WTC11 (cell line): ENCODE results near the gene PCIF1. TPM values are rescaled to one million over a fixed set of nuclear protein-coding genes. Genes with fewer than 3 reads are reported as not detected.

Source experiments
- ATAC-seq: fragments of 200-7000 bp; cut with Tn5 transposase; 2 replicates; pipeline ENCODE4 v1.10.0; 2021; ENCODE audit warnings: mild to moderate bottlenecking, moderate library complexity
- CTCF ChIA-PET: fragments of 300-600 bp; sonication (Branson Sonifier 250); formaldehyde crosslinking; loops from one replicate; lab custom pipeline; 2021; ENCODE audit warnings: antibody characterized with exemption; lab: Charles Lee
- POLR2A ChIA-PET: fragments of 350-600 bp; sonication (Branson Sonifier 250); formaldehyde crosslinking; loops from one replicate; lab custom pipeline; 2021; ENCODE audit warnings: antibody characterized with exemption; lab: Charles Lee
- DNase-seq: peaks from one replicate; pipeline ENCODE4 v3.0.0; 2021; ENCODE audit warnings: low spot score
- H3K27ac Mint-ChIP-seq: 2 replicates; pipeline ENCODE4 v1.8.0; 2021; ENCODE audit warnings: mixed read lengths
- H3K27me3 Mint-ChIP-seq: 2 replicates; pipeline ENCODE4 v1.8.0; 2021; ENCODE audit warnings: low read depth, mild to moderate bottlenecking, moderate library complexity, mixed read lengths
- H3K36me3 Mint-ChIP-seq: 2 replicates; pipeline ENCODE4 v1.8.0; 2021; ENCODE audit warnings: mixed read lengths
- H3K4me1 Mint-ChIP-seq: 2 replicates; pipeline ENCODE4 v1.8.0; 2022; ENCODE audit warnings: mixed read lengths
- H3K4me3 Mint-ChIP-seq: 2 replicates; pipeline ENCODE4 v1.8.0; 2021; ENCODE audit warnings: mild to moderate bottlenecking, moderate library complexity, mixed read lengths
- H3K9me3 Mint-ChIP-seq: 2 replicates; pipeline ENCODE4 v1.8.0; 2021; ENCODE audit warnings: mixed read lengths
- ATF1 ChIP-seq: sonication (generic); formaldehyde crosslinking; IDR thresholded peaks from 2 replicates; pipeline ENCODE4 v1.8.1; 2023; ENCODE audit warnings: mild to moderate bottlenecking, moderate library complexity, missing genetic modification reagents
- EMX1 ChIP-seq: fragments of 250-450 bp; sonication (Bioruptor Pico); IDR thresholded peaks from 2 replicates; pipeline ENCODE4 v1.8.0; 2021; ENCODE audit warnings: mild to moderate bottlenecking
- JAZF1 ChIP-seq: fragments of 250-450 bp; sonication (Bioruptor Pico); IDR thresholded peaks from 2 replicates; pipeline ENCODE4 v1.9.0; 2021; ENCODE audit warnings: moderate library complexity, mild to moderate bottlenecking, inconsistent platforms
- KAT7 ChIP-seq: sonication (generic); formaldehyde crosslinking; IDR thresholded peaks from 2 replicates; pipeline ENCODE4 v1.8.1; 2023; ENCODE audit warnings: missing genetic modification reagents, mild to moderate bottlenecking, borderline replicate concordance
- TEAD1 ChIP-seq: sonication (generic); formaldehyde crosslinking; IDR thresholded peaks from 2 replicates; pipeline ENCODE4 v1.8.0; 2022; ENCODE audit warnings: mild to moderate bottlenecking, missing genetic modification reagents
- ZNF121 ChIP-seq: sonication (generic); formaldehyde crosslinking; IDR thresholded peaks from 2 replicates; pipeline ENCODE4 v1.8.0; 2023; ENCODE audit warnings: missing genetic modification reagents
- total RNA-seq: library from RNA; stranded (reverse); gene quantifications from 3 replicates; pipeline ENCODE4 v1.2.3, GENCODE V29; 2021
- TF ChIP-seq, protein P1 (sequence below): sonication (generic); formaldehyde crosslinking; conservative IDR thresholded peaks from 2 replicates; pipeline ENCODE4 v1.8.1; 2022; ENCODE audit warnings: mild to moderate bottlenecking, missing genetic modification reagents
- TF ChIP-seq, protein P2 (sequence below): fragments of 200-600 bp; IDR thresholded peaks from 2 replicates; pipeline ENCODE4 v1.8.0; 2022; ENCODE audit warnings: antibody characterized with exemption
- TF ChIP-seq, protein P3 (sequence below): sonication (generic); formaldehyde crosslinking; IDR thresholded peaks from 2 replicates; pipeline ENCODE4 v1.8.0; 2022; ENCODE audit warnings: mild to moderate bottlenecking, missing genetic modification reagents
- TF ChIP-seq, protein P4 (sequence below): fragments of 250-450 bp; sonication (Bioruptor Pico); IDR thresholded peaks from 2 replicates; pipeline ENCODE4 v2.1.2; 2022; ENCODE audit warnings: mild to moderate bottlenecking, moderate library complexity
- TF ChIP-seq, protein P5 (sequence below): fragments of 250-450 bp; sonication (Bioruptor Pico); conservative IDR thresholded peaks from 2 replicates; pipeline ENCODE4 v1.9.0; 2021; ENCODE audit warnings: mild to moderate bottlenecking
- TF ChIP-seq, protein P6 (sequence below): sonication (generic); formaldehyde crosslinking; IDR thresholded peaks from 2 replicates; pipeline ENCODE4 v1.8.1; 2023; ENCODE audit warnings: mild to moderate bottlenecking, missing genetic modification reagents, moderate library complexity

The PCIF1 gene
- total RNA-seq, 1 experiment from 2014 or later = 42.2 TPM

DNA sequence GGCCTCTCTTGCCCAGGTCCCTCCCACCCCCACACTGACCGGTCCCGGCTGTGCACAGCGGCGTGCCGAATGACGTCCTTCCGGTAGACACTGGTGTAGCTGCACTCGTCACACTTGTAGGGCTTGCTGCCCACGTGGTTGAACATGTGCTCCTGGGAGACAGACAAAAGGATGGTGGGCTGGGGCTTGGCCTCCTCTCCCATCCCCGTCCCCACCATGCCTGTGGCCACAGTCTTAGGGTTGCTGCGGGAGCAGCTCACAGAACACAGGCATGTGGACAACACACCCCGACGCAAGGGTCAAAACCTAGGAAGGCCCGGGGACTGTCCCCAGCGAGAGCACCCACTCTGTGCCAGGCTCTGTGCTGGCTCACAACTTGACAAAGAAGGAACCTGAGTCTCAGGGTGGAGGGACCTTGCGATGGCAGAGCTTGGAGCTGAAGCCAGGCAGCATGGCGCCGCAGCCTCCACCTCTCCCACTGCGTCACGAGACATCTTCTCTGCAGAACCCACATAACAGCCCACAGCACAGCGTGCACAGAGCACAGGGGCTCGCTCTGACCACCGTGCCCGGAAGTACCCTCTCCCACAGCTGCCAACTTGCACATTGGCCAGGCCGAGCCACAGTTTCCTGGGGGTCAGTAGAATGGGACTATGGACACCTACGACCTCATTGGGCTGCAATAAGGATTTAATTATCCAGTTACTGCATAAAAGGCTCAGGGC lies 27.7 kb downstream of the PCIF1 start:
- POLR2A ChIA-PET = no interaction called here
- no peaks in the 10 kb centered on the region for H3K4me1 Mint-ChIP-seq
- no peaks in the 10 kb centered on the region for H3K9me3 Mint-ChIP-seq
- DNase-seq = no peak
- H3K4me3 Mint-ChIP-seq = no peak overlapping the region
- no peak overlapping the region for H3K27ac Mint-ChIP-seq
- no peaks in the 10 kb centered on the region for H3K27me3 Mint-ChIP-seq
- CTCF ChIA-PET = interaction anchor here (0.6 to 3.4 kb wide), 8 partner anchors 29 to 164 kb away, joined by 3 to 27 read pairs (median 4); partner anchors contain the start of genes CTSA and NEURL2
- TF ChIP-seq KAT7 (CRISPR knock-in tag) = no peak
- TF ChIP-seq, protein P1, sequence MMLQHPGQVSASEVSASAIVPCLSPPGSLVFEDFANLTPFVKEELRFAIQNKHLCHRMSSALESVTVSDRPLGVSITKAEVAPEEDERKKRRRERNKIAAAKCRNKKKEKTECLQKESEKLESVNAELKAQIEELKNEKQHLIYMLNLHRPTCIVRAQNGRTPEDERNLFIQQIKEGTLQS (CRISPR knock-in tag) = 0 out of 2 replicates have a peak, but pooled peaks have one; percentile 35
- ATAC-seq = no peak
- peaks cover 43% of the 10 kb centered on the region for H3K36me3 Mint-ChIP-seq

DNA sequence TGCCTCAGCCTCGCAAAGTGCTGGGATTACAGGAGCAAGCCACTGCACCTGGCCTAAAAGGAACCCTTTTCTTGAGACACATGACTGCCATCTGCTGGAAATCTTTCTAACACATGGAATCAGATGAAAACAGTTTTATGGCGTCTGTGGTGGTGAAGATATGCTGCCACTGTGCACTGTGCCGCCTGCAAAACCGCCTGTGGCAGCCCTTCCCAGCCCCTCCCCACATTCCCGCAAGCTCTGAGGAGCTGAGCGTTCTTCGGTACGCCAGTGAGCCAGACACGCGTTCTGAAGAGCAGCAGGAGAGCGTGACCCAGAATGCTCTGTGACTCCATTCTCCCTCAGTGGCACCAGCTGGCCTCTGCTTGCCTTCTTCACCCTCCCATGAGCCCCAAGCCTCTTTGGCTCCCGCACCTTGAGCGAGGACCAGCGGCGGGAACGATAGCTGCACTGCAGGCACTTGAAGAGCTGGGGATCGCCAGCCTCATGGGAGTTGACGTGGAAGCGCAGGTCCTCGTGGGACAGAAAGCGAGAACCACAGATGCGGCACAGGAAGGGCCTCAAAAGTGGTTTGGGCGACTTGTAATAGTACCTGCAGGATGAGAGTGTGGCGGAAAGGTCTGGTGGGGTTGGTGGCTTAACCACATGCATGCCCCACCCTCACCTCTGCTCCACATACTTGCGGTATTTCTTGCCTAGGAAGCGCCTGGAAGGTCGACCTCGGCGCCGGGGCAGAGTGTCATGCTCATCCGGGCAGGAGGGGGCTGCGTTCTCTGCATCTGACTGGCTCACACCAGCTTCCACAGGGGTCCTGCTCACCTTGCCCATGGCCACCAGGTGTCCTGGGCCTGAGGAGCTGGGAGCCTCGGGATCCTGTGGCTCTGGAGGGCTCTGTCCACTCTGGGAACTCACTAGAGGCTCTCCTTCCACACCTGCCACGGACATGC lies 28.8 kb downstream of the PCIF1 start:
- no peak for TF ChIP-seq ZNF121 (CRISPR knock-in tag)
- TF ChIP-seq, protein P2, sequence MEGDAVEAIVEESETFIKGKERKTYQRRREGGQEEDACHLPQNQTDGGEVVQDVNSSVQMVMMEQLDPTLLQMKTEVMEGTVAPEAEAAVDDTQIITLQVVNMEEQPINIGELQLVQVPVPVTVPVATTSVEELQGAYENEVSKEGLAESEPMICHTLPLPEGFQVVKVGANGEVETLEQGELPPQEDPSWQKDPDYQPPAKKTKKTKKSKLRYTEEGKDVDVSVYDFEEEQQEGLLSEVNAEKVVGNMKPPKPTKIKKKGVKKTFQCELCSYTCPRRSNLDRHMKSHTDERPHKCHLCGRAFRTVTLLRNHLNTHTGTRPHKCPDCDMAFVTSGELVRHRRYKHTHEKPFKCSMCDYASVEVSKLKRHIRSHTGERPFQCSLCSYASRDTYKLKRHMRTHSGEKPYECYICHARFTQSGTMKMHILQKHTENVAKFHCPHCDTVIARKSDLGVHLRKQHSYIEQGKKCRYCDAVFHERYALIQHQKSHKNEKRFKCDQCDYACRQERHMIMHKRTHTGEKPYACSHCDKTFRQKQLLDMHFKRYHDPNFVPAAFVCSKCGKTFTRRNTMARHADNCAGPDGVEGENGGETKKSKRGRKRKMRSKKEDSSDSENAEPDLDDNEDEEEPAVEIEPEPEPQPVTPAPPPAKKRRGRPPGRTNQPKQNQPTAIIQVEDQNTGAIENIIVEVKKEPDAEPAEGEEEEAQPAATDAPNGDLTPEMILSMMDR = 0 out of 2 replicates have a peak, but pooled peaks have one; percentile 21
- no peak for TF ChIP-seq JAZF1
- no peak overlapping the region for H3K4me3 Mint-ChIP-seq
- no peak for DNase-seq
- no peaks in the 10 kb centered on the region for H3K9me3 Mint-ChIP-seq
- ChIA-PET POLR2A (interaction anchor here (0.6 kb wide), 1 partner anchor 79 kb away, joined by 4 read pairs; no protein-coding TSS in a partner anchor), CTCF (interaction anchor here (0.6 to 3.4 kb wide), 10 partner anchors 8 to 163 kb away, joined by 3 to 27 read pairs (median 4); partner anchors contain the start of genes CTSA and NEURL2)
- peaks cover 47% of the 10 kb centered on the region for H3K36me3 Mint-ChIP-seq
- H3K27me3 Mint-ChIP-seq = no peaks in the 10 kb centered on the region
- H3K4me1 Mint-ChIP-seq = no peaks in the 10 kb centered on the region
- peak overlapping the region; percentile 52; the same call in 1 of the 2 replicates for H3K27ac Mint-ChIP-seq
- ATAC-seq = peak; percentile 73

DNA sequence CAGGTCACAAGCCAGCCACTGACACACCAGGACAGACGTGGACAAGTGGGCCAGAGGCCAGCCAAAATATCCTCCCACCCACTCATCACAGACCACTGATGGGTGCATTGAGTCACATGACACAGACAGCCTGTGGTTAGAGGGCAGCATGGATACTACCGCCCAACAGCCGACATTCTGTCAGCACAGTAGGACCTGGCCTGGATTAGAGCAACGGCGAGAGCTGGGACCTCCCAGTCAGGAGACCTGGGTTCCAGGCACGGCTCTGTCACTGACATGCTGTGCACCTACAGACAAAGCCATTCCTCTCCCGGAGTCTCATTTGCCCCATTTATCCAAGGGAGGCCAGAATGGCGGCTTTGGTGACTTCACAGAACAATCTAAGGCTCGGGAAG lies 29.5 kb downstream of the PCIF1 start:
- Mint-ChIP-seq H3K27me3 (no peaks in the 10 kb centered on the region), H3K36me3 (peaks cover 40% of the 10 kb centered on the region), H3K4me1 (no peaks in the 10 kb centered on the region), H3K4me3 (no peak overlapping the region), H3K9me3 (no peaks in the 10 kb centered on the region), H3K27ac (no peak overlapping the region)
- ChIA-PET POLR2A (no interaction called here), CTCF (interaction anchor here (0.6 to 3.4 kb wide), 7 partner anchors 22 to 140 kb away, joined by 3 to 27 read pairs (median 5); partner anchors contain the start of genes CTSA and NEURL2)
- TF ChIP-seq, protein P3, sequence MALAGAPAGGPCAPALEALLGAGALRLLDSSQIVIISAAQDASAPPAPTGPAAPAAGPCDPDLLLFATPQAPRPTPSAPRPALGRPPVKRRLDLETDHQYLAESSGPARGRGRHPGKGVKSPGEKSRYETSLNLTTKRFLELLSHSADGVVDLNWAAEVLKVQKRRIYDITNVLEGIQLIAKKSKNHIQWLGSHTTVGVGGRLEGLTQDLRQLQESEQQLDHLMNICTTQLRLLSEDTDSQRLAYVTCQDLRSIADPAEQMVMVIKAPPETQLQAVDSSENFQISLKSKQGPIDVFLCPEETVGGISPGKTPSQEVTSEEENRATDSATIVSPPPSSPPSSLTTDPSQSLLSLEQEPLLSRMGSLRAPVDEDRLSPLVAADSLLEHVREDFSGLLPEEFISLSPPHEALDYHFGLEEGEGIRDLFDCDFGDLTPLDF = no peak
- TF ChIP-seq, protein P1 (CRISPR knock-in tag) = no peak
- DNase-seq = no peak
- no peak for ATAC-seq

DNA sequence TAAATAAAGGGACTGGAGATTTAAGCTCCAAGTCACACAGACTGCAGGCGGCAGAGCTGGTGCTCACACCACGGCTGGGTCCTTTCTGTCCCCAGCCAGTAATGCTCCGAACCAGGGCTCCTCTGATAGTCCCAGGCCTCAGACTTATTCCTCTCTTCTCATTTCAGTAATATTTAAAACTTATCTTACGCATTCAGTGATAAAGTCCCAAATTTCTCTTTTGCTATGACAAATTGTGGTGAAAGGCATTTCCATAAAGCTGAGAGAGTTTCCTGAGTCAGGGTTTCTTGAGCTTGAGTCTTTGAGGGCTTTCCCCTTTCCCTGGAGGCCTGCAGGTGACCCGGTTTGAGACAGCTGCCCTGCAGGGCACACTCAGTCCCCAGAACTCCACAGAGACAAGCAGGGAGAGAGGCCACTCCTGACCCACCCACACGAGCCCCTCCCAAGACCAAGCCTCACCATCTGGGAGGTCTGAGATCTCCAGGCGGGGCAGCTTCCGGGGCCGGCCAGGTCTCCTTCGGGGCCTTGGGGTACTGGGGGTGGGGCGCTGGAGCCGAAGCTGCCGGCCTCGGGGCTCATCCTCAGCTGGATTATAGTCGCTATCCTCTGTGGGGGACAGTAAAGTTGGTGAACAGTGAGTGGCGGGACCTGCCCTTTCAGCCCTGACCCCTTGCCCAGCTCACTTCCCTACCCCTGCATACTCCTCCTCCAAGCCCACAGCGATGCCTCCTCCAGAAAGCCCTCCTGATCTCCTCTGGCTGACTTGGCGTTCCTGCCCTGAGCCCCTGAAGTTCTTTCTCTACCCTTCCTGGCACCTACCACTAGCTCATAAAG lies 30.9 kb downstream of the PCIF1 start:
- no peak for DNase-seq
- Mint-ChIP-seq H3K4me1 (peaks cover 6% of the 10 kb centered on the region), H3K36me3 (peaks cover 26% of the 10 kb centered on the region), H3K27ac (no peak overlapping the region), H3K27me3 (no peaks in the 10 kb centered on the region), H3K9me3 (no peaks in the 10 kb centered on the region), H3K4me3 (no peak overlapping the region)
- POLR2A ChIA-PET = no interaction called here
- CTCF ChIA-PET = interaction anchor here (0.8 to 1.5 kb wide), 4 partner anchors 22 to 166 kb away, joined by 3 to 6 read pairs (median 3); no protein-coding TSS in a partner anchor
- ATAC-seq = no peak
- TF ChIP-seq, protein P4, sequence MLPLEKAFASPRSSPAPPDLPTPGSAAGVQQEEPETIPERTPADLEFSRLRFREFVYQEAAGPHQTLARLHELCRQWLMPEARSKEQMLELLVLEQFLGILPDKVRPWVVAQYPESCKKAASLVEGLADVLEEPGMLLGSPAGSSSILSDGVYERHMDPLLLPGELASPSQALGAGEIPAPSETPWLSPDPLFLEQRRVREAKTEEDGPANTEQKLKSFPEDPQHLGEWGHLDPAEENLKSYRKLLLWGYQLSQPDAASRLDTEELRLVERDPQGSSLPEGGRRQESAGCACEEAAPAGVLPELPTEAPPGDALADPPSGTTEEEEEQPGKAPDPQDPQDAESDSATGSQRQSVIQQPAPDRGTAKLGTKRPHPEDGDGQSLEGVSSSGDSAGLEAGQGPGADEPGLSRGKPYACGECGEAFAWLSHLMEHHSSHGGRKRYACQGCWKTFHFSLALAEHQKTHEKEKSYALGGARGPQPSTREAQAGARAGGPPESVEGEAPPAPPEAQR (CRISPR knock-in tag) = no peak
- TF ChIP-seq TEAD1 (no peak), EMX1 (CRISPR knock-in tag) (no peak), ATF1 (CRISPR knock-in tag) (no peak)
- TF ChIP-seq, protein P5, sequence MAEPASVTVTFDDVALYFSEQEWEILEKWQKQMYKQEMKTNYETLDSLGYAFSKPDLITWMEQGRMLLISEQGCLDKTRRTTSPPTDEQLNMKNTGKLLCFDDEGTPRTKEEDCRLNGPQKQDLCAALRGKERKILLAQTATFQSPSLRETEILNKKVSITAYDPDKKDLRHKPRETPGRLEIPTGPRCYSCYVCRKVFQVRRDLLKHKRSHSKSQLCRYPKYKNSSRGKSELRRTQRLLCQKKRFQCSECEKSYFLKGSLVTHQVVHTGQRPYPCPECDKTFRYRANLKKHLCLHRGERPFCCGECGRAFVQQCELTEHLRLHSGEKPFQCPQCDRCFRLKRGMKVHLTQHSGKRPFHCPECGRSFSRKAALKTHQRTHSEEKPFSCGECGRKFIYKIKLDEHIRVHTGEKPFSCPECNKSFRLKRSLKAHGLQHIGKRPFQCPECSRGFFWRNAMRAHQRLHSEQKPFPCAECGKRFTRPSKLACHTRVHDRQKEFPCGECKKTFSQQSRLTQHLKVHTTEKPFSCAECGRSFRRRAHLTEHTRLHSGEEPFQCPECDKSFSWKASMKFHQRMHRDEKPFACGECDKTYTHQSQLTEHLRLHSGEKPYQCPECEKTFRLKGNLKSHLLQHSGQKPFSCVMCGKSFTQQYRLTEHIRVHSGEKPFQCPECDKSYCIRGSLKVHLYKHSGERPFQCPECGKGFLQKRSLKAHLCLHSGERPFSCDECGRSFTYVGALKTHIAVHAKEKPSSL = no peak
- TF ChIP-seq, protein P6, sequence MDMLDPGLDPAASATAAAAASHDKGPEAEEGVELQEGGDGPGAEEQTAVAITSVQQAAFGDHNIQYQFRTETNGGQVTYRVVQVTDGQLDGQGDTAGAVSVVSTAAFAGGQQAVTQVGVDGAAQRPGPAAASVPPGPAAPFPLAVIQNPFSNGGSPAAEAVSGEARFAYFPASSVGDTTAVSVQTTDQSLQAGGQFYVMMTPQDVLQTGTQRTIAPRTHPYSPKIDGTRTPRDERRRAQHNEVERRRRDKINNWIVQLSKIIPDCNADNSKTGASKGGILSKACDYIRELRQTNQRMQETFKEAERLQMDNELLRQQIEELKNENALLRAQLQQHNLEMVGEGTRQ = no peak
